AG08395 (cell line): ENCODE measurements around the gene PCDH8.

Source experiments
- DNase-seq: peaks from one replicate; pipeline ENCODE4 v3.0.0; 2012; ENCODE audit warnings: mixed read lengths, low spot score

The PCDH8 gene, protein sequence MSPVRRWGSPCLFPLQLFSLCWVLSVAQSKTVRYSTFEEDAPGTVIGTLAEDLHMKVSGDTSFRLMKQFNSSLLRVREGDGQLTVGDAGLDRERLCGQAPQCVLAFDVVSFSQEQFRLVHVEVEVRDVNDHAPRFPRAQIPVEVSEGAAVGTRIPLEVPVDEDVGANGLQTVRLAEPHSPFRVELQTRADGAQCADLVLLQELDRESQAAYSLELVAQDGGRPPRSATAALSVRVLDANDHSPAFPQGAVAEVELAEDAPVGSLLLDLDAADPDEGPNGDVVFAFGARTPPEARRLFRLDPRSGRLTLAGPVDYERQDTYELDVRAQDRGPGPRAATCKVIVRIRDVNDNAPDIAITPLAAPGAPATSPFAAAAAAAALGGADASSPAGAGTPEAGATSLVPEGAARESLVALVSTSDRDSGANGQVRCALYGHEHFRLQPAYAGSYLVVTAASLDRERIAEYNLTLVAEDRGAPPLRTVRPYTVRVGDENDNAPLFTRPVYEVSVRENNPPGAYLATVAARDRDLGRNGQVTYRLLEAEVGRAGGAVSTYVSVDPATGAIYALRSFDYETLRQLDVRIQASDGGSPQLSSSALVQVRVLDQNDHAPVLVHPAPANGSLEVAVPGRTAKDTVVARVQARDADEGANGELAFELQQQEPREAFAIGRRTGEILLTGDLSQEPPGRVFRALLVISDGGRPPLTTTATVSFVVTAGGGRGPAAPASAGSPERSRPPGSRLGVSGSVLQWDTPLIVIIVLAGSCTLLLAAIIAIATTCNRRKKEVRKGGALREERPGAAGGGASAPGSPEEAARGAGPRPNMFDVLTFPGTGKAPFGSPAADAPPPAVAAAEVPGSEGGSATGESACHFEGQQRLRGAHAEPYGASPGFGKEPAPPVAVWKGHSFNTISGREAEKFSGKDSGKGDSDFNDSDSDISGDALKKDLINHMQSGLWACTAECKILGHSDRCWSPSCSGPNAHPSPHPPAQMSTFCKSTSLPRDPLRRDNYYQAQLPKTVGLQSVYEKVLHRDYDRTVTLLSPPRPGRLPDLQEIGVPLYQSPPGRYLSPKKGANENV

DNA sequence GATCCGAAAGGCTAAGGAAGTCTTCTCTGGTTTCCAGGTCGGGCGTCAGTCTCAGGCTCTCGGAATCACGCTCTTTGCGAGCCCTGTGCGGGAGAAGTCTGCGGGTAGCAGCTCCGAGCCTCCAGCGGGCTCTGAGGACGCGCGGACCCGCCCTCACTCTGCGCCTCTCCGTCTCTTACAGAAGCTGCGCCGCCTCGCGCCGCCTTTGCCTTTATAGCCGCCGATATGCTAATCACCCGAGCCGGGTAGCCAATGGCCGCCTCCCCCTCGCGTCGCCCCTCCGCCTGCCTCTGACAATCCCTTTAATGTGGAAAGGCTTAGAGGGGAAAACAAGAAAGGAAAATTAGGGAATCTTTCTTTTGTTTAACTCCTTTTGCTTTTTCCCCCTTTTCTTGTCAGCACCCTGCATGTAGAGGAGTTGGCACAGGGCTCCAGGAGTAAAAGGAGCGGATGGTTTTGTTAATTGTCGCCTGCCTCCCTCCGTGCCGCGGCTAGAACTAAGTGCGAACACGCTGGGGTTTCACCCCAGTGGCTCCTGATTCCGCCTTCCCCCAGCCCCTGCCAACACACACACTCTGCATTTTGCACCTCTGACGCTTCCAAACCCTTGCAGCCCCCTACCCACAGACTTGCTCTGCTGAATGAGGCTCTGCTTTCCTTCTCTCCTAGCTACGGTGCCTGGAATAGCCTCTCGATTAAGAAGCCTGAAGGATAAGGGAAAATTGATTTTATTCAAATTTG, at the start of gene PCDH8:
Gene PCDH8 (minus strand): TSS at position 186 of the 741 bp plus-strand sequence. CDS start 204 bp downstream, outside the sequence.
- no peak for DNase-seq

DNA sequence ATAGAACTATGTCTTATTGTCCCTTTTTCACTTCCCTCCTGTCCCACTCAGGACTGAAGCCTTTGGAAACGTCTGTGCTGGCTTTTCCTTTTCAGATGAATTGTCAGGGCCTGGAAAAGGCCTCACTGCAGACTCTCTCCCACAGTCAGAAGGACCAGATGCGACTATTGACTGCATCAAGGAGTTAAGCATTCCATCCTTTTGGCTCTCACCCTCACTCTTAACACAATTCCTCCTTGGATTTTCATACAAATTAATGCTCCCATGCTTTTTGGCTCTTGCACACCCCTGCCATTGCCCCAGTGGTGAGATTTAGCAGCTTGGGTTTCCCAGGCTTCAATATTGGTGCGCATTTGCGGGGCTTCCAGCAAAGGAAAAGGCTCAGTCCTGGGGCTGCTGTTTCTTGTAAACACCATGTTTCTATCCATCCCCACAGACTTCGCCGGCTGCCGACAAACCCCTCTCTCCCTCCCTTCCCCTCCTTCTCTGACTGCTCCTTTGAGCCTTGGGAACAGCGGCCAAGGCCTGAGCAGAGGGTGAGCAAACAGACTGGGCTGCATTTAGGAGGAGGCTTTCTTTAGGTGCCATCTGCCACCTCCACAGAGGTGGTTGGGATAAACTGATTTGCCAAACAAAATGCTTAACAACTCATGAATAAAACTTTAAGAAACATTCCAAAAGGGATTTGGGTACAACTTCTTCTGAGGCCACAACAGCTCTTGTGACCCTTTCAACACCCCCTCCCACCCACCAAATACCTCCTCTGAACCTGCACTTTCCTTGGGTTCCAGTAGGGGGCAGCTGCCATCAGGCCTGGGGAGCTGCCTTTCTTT, 48.6 kb upstream of the PCDH8 start:
- DNase-seq = no peak

DNA sequence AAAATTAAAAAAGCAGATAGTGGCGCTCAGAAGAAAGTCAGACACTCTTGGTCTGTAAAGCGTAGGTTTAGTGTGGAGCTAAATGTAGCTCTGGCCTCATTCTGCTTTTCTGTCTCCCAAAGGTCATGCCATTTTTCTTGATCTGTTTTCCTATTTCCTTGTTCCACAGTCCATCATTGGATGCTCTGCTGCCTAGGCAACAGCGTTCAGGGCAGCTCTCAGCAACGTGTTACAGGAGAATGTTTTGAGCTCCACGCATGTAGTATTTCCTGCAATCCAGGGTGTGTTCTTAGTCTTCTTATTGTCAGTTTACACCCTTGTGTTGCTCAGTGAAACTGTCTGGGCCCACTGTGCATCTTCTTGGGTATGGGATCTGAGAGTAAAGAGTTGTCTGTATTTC, 46.0 kb upstream of the PCDH8 start:
- DNase-seq = no peak

DNA sequence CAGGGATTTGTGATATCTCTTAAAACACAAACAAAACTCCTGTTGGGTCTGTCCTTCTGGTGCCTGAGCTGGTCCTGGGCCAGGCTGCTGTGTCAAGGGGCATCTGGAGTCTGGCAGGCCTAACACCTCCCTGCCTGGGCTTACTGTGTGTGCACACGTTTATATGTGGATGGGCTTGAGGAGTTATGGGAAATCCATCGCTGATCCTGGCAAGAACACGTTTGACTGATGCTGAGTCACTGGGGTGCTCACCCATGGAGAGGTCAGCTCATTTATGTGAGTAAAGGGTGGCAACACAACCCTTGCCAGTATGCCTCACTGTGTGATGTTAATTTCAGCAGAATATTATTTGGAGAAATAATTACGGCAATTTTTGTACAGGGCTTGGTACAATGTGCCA, 44.5 kb upstream of the PCDH8 start:
- DNase-seq = no peak

DNA sequence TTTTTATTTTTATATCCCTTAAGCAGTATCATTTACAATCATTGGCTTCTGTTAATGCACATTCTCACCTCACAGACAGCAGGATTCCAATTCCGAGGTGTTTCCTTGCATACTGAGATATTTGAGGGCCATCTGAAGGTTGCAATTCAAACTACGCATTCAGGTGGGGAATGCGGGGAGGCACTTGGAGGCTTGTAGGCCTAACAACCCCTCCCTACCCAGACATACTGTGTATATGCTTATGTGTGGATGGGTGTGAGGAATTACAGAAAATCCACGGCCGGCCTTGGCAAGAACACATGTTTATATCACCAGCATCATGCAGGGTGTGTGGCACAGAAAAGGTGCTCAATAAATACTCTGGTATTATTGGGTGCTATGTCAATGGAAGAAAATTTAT, 43.3 kb upstream of the PCDH8 start:
- DNase-seq = no peak

DNA sequence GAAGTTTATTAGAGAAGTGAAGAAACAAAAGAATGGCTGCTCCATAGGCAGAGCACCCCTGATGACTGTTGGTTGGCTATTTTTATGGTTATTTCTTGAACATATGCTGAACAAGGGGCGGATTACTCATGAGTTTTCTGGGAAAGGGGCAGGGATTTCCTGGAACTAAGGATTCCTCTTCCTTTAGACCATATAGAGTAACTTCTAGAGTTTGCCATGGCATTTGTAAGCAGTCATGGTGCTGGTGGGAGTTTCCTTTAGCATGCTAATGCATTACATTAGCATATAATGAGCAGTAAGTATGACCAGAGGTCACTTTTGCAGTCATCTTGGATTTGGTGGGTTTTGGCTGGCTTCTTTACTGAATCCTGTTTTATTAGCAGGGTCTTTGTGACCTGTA, 38.7 kb upstream of the PCDH8 start:
- DNase-seq = no peak

DNA sequence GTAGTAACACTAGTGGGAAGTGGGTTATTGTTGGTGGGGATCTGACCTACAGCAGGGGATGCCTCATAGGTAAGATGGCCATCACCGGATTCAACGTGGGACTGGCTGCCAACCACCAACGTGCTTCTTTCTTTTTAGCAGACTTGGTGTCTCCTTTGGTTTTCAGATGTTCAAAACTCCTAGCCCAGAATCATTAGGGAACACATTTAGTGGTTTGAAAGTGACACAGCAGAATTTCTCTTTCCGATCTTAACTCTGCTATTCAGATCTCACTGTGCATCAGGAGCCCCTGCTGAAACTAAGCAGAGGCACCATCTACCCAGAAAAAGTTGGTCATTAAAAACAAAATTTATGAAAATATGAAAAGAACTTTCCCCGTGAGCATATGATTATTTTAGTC, 36.7 kb upstream of the PCDH8 start:
- DNase-seq = no peak

DNA sequence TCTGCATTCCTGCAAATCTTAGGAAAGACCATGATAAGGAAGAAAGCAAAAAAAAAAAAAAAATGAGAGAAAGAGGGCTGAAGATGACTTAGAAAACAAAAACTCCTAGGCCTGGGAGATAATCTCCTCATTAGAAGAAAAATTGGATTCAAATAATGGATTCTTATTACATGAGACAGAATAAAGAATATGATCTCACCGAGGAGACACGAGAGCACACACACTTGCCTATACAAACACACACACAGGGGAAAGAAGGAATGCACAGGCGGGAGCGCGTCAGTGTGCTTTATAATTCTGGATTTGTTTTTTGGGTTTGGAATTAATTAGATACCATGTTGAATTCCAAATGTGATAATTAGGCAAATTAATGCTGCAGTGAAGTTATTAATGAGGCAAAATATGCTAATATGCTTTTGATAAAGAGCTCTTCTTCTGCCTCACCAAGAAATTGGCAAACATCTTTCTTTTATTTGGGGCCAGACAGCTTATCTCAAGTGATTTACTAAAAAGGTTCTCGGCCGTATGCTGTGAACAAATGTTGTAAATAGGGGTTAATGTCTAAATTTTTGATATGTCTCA, 36.1 kb upstream of the PCDH8 start:
- no peak for DNase-seq

DNA sequence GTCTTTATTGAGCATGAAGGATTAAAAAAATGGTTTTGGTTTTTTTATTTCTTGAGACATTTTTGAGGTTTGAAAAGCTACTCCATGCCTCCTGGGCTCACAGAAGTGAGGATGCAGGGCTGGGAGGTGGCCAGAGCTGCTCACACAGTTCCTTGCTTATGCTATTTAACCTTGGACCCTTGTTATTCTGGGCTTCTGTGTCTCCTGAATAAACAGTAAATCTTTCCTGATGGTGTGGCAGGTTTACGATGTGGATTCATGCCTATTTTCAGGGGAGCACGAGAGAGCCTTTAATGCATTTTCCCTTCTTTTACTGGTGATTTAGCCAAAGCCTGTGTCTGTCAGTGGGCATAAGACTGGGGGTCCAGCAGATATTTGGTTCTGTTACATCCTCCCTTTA, 34.3 kb upstream of the PCDH8 start:
- no peak for DNase-seq

DNA sequence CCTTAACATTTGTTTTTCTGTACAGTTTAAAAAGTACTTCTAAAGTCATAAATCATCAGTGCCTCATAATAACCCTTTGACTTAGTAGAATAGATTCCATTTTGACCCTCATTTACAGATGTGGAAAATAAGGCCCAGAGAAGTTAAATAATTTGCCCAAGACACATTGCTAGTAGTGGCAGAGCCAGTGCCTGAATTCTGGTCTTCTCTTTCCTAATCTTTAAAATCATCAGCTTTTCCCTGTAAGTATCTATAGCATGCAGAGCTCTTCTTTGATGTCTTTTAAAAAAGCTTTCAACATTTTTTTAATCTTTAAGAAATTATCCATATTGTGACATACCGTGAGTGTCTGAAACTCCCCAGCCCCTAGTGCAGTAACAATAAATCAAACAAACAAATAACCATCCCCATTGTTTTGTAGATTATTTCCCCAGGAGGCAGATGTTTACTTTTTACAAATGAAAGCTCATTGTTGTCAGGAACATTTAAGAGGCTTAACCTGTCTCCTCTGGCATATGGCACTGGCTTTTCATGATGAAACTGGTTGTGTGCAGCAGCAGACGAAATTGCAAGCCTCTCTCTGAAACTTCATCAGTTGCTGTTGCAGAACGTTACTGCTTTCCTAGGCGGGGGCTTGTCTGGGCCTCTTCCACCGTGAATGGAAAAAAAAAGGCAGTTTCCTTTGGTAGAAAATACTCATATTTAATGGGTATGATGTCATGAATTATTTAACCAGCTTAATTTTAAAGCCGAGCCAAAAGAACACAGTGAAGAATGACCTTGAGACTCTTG, 31.7 kb upstream of the PCDH8 start:
- no peak for DNase-seq

DNA sequence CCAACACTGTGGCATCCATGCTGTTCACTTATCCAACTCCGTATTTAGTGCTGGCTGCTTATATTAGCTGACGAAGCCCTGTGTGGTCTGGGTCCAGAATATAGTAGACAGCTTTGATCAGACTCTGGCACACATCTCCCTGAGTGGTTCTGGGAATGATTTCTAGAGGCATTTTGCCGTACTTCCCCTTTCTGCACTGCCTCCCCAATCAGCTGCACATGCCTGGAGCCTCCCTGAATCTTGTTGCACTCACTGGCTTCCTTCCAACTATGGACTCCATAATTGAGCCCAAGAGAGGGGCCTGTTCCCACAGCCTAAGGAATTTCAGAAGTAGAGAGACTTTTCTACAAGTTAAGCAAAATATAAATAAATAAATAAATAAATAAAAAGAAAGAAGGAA, 30.4 kb upstream of the PCDH8 start:
- DNase-seq = no peak

DNA sequence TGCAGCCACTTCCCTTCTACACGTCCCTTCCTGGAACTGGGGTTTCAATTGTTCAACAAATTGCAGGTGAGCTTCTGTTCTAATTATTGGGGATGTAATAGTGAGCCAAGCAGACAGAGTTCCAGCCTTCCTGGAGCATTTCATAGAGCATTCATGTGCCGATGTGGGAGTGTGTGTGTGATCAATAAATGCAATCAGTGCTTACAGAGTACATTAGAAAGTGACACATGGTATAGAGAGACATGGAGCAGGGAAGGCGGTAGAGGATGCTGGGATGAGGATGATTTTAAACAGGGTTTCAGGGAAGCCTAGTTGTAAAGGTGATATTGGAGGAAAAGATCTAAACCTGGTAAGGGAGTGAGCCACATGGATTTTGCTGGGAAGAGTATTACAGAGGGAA, 21.7 kb upstream of the PCDH8 start:
- DNase-seq = no peak

DNA sequence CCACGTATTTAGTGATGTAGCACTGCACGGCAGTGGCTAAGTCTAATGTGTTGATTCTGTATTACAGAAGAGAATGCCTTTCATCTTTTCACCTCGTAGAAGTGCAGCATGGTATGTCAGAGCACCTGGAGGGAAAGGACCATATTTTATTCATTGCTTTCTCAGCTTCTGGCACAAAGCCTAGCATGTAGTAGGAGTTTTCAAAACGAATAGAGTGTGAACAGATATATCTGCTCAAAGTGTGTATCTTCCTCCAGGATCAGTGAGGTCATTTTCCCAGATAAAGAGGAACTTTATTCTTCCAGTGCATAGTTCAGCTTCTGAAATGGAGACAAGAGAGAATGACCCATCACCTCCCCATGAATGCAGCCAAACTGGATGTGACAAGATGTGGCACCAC, 21.2 kb upstream of the PCDH8 start:
- DNase-seq = no peak

DNA sequence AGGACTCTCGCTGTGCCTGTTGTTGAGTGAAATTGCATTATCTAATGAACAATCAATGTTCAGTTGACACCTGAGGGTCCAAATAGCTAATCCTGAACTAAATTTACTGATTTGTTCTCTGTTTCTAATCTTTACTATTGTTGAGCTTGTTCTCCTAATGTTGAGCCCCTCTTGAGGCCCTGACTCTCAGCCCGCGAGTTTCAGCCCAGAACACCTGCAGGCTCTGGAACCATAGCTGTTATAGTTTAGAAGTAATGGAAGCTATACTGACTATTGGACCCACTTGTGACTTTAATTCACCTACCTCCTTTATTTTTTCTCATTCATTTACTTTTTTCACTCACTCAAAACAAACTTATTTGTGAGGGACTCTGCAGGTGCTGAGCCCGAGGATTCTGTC, 20.6 kb upstream of the PCDH8 start:
- no peak for DNase-seq

DNA sequence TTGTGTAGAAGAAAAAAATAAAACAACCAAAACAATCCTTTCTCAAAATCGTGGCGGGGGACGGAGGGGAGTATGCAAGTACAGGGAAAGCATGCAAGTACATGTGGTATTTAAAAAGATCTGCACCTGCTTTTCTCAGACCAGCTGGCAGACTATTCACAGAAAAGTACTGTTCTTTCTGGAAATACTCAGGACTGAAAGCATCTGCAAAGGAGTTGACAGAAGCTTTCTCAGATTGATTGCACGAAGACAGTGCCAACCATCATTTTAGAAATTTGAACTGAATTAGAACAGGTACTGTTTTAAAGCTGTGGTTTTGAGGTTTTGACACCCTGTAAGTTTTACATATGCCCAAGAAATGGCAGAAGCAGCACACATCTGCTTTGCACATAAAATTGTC, 19.8 kb upstream of the PCDH8 start:
- DNase-seq = no peak

DNA sequence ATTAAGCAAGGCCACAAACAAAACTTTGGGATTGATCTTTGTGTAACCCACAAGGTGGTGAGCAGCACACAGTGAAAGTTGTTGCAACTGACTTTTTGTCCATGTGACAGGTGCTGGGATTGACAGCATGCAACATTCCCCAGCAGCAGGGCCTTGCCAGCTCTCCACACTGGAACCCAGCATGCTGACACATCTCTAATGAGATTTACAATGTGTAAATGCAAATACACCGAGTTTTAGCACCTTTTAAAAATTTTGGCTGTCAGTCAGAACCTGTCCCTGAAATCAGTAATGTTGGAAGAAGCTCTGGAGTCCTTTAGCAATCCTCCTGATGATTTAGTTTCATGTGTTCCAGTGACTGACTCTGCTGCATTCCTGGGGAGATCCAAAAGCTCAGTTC, 16.5 kb upstream of the PCDH8 start:
- DNase-seq = no peak

DNA sequence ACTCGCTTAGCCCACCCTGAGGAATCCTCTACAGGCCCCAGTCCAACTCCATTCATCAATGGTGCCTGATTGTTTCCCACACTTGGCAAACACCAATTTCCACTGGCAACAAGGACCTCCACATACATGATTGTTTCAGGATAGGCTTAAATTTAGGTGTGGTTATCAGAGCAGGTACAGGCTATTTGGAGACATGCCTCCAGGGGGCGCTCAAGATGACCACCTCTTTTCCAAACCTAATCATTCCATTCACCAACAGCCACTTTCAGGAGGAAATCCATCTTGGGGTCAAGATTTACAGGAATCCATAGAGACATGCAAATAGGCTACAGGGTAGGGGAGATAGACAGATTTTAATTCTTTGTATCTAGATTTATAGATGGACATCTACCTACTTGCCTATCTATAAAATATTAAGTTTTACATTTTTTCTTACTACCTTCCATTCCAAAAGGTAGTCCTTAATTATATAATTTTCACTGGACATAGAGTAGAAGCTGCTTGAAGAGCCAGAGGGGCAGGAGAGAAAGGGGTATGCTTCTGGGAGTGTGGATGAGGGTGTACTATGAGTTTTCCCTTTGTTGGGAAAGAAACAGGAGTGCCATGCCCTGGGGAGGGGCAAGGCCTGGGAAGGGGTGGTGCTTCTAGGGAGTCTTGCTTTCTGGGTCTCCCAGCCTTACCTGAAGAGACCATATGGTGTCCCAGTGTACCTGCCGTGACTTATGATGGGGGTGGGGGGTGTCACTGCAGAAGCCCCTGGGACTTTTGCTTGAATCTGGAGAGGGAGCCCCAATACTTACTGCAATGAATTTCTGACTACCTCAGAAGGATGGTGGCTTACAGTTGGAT, 14.1 kb upstream of the PCDH8 start:
- DNase-seq = no peak

DNA sequence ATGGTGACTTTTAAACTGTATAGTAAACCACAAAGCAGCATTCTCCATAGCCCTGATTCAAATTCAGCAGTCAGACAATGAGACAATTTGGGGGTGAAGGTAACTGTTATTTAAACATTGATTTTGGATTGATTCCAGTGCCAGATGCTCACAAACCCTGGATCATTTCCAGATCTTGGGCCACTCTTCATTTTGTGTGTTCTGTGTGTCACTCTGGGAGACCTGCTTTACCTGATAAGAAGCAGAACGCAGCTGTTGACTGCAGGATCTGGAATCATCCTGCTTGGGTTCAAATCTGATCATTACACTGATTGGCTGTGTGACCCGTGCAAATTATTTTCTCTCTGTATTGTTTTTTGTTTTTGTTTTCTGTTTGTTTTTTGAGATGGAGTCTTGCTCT, 4.0 kb upstream of the PCDH8 start:
- no peak for DNase-seq
